OCI-LY3 (cell line): ENCODE data around the gene LRCH3.
"Not testable (repeated sequence)": the region's sequence is repeated elsewhere in the genome, so short reads cannot be mapped to it uniquely, and the experiment has no call there.

ENCODE experiments used
- H2AFZ ChIP-seq: fragments of 200-600, 300-600 bp; shearing (Covaris generic); 2 replicates; pipeline ENCODE4 v1.6.0; 2014; ENCODE audit warnings: antibody characterized with exemption, low read depth, low read length
- H3K27ac ChIP-seq: fragments of 200-600, 300-600 bp; sonication (generic); 2 replicates; pipeline ENCODE4 v1.5.1; 2014; ENCODE audit warnings: mild to moderate bottlenecking, low read length, moderate library complexity, mixed read lengths
- H3K27me3 ChIP-seq: fragments of 200-600, 300-600 bp; sonication (generic); 2 replicates; pipeline ENCODE4 v1.6.1; 2014; ENCODE audit warnings: low read depth, low read length, mixed read lengths
- H3K36me3 ChIP-seq: fragments of 200-600, 300-600 bp; sonication (generic); replicated peaks from 2 replicates; pipeline ENCODE3; 2014; ENCODE audit warnings: low read depth, low read length, mixed read lengths
- H3K4me1 ChIP-seq: fragments of 300-600, 200-600 bp; sonication (generic); 2 replicates; pipeline ENCODE4 v1.6.1; 2014; ENCODE audit warnings: low read length, mixed read lengths
- H3K4me2 ChIP-seq: fragments of 200-600, 300-600 bp; sonication (generic); 2 replicates; pipeline ENCODE4 v1.6.1; 2014; ENCODE audit warnings: low read length, mixed read lengths
- H3K4me3 ChIP-seq: fragments of 300-600, 200-600 bp; sonication (generic); 2 replicates; pipeline ENCODE4 v1.5.1; 2014; ENCODE audit warnings: antibody characterized with exemption, mild to moderate bottlenecking, low read length, moderate library complexity
- H3K79me2 ChIP-seq: fragments of 300-600, 200-600 bp; shearing (Covaris generic); 2 replicates; pipeline ENCODE4 v1.6.1; 2014; ENCODE audit warnings: mild to moderate bottlenecking, low read length, mixed read lengths
- H3K9ac ChIP-seq: fragments of 300-600, 200-600 bp; shearing (Covaris generic); 2 replicates; pipeline ENCODE4 v1.6.0; 2014; ENCODE audit warnings: mild to moderate bottlenecking, low read length, moderate library complexity
- H3K9me3 ChIP-seq: fragments of 200-600, 300-600 bp; shearing (Covaris generic); 2 replicates; pipeline ENCODE4 v1.6.1; 2014; ENCODE audit warnings: low read length, mixed read lengths; ENCODE audit not compliant: insufficient read depth
- H4K20me1 ChIP-seq: fragments of 200-600, 300-600 bp; sonication (generic); 2 replicates; pipeline ENCODE4 v1.6.1; 2016; ENCODE audit warnings: low read length, mixed read lengths; ENCODE audit not compliant: insufficient read depth
- CTCF ChIP-seq: fragments of 200-600, 300-600 bp; sonication (generic); IDR thresholded peaks from 2 replicates; pipeline ENCODE4 v1.5.1; 2014; ENCODE audit warnings: antibody characterized with exemption, low read length, low read depth
- EZH2phosphoT487 ChIP-seq: fragments of 200-600 bp; shearing (Covaris generic); IDR thresholded peaks from 2 replicates; pipeline ENCODE4 v1.6.1; 2018; ENCODE audit warnings: antibody characterized with exemption, mixed run types, low read depth

Gene LRCH3

GRCh38 chr3:197881970-197882338 lies 90.9 kb downstream of the LRCH3 start:
- no peak overlapping the region for H3K4me2 ChIP-seq
- no peaks in the 10 kb centered on the region for H3K4me1 ChIP-seq
- no peaks in the 10 kb centered on the region for H3K79me2 ChIP-seq
- no peak overlapping the region for H3K27ac ChIP-seq
- no peaks in the 10 kb centered on the region for H3K27me3 ChIP-seq
- no peak overlapping the region for H3K4me3 ChIP-seq
- H3K9ac ChIP-seq, result no peak overlapping the region
- TF ChIP-seq CTCF, result no peak
- TF ChIP-seq EZH2phosphoT487, result no peak
- no peaks in the 10 kb centered on the region for H3K9me3 ChIP-seq
- no peaks in the 10 kb centered on the region for H4K20me1 ChIP-seq
- peaks cover 23% of the 10 kb centered on the region for H3K36me3 ChIP-seq
- H2AFZ ChIP-seq, result no peak overlapping the region

GRCh38 chr3:197882586-197882985 lies 91.5 kb downstream of the LRCH3 start:
- peaks cover 23% of the 10 kb centered on the region for H3K36me3 ChIP-seq
- H3K79me2 ChIP-seq, result no peaks in the 10 kb centered on the region
- H3K27ac ChIP-seq, result no peak overlapping the region
- H4K20me1 ChIP-seq, result no peaks in the 10 kb centered on the region
- no peaks in the 10 kb centered on the region for H3K9me3 ChIP-seq
- no peaks in the 10 kb centered on the region for H3K4me1 ChIP-seq
- H3K4me3 ChIP-seq, result no peak overlapping the region
- no peak overlapping the region for H3K4me2 ChIP-seq
- H3K27me3 ChIP-seq, result no peaks in the 10 kb centered on the region
- no peak overlapping the region for H3K9ac ChIP-seq
- TF ChIP-seq CTCF (no peak), EZH2phosphoT487 (no peak)
- no peak overlapping the region for H2AFZ ChIP-seq

GRCh38 chr3:197883541-197883940 lies 92.5 kb downstream of the LRCH3 start:
- Histone ChIP-seq H3K4me3 (no peak overlapping the region), H3K9ac (no peak overlapping the region), H3K4me2 (no peak overlapping the region)

GRCh38 chr3:197884330-197884729 lies 93.3 kb downstream of the LRCH3 start:
- not testable (repeated sequence) for H2AFZ ChIP-seq, H3K79me2 ChIP-seq, H3K4me2 ChIP-seq, H3K9me3 ChIP-seq, H3K27ac ChIP-seq, H4K20me1 ChIP-seq, H3K4me1 ChIP-seq, H3K36me3 ChIP-seq, H3K4me3 ChIP-seq, H3K9ac ChIP-seq, H3K27me3 ChIP-seq

More at GRCh38 chr3:197883541-197883940, 92.5 kb downstream of the LRCH3 start:
- peaks cover 15% of the 10 kb centered on the region for H3K36me3 ChIP-seq
- no peaks in the 10 kb centered on the region for H4K20me1 ChIP-seq
- no peak for TF ChIP-seq EZH2phosphoT487
- no peak for TF ChIP-seq CTCF
- no peaks in the 10 kb centered on the region for H3K4me1 ChIP-seq
- no peaks in the 10 kb centered on the region for H3K9me3 ChIP-seq
- H2AFZ ChIP-seq, result no peak overlapping the region
- no peak overlapping the region for H3K27ac ChIP-seq
- no peaks in the 10 kb centered on the region for H3K79me2 ChIP-seq
- H3K27me3 ChIP-seq, result no peaks in the 10 kb centered on the region

- H3K9me3 ChIP-seq, H3K4me2 ChIP-seq, H3K4me1 ChIP-seq, H4K20me1 ChIP-seq, H3K27me3 ChIP-seq, H3K27ac ChIP-seq, H3K4me3 ChIP-seq, H3K79me2 ChIP-seq, H3K36me3 ChIP-seq, H3K9ac ChIP-seq, H2AFZ ChIP-seq: not testable (repeated sequence)
Measured at GRCh38 chr3:197886052-197886451, 95.0 kb downstream of the LRCH3 start.

GRCh38 chr3:197887430-197888053 lies 96.5 kb downstream of the LRCH3 start:
- H3K27ac ChIP-seq, H4K20me1 ChIP-seq, H3K9me3 ChIP-seq, H3K4me1 ChIP-seq, H3K9ac ChIP-seq, H3K27me3 ChIP-seq, H3K4me3 ChIP-seq, H3K79me2 ChIP-seq, H2AFZ ChIP-seq, H3K36me3 ChIP-seq, H3K4me2 ChIP-seq: not testable (repeated sequence)
